HG03354 (cell line): ENCODE results near the gene MXRA8.

ENCODE experiments used
- ATAC-seq: cut with Tn5 transposase; IDR thresholded peaks from one replicate; pipeline ENCODE4 v1.9.1; 2021; ENCODE audit warnings: mild to moderate bottlenecking; ENCODE audit not compliant: unreplicated experiment, poor library complexity, severe bottlenecking

The MXRA8 gene

DNA sequence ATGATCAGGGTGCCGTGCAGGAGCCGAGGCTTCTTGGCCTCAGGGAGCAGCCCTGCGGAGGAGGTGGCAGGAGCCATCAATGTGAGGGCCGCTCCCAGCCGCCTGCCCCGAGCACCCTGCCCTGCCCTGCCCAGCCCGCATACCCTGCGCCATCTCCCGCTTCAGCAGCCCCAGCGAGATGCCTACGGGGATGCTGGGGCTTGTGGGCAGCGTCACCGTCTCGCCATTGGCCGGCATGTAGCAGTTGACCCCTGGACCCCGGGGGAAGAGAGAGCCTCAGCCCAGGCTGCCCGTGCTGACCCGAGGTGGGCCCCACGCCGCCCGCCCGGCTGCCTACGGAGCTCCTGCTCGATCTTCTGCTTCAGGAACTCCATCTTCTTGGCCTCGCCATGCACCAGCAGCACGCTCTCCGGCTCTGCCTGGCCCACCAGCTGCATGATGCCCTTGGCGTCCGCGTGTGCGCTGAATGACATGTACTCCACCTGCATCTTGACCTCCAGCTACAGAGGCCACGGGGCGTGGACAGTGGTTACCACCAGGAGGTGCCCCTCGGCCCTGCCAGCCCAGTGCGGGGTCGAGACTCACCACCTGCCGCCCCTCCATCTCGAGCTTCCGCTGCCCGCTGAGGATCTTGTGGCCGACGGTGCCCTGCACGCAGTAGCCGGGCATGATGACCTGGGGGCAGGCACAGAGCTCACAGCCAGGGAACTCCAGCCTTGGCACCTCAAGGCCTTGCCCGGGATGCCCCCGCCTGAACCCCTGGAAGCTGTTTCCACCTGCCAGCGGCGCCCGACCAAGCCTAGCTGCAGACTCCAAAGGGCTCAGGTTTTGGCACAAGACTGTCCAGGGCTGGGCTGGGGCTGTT is 45.7 kb downstream of the MXRA8 start:
- no peak for ATAC-seq

DNA sequence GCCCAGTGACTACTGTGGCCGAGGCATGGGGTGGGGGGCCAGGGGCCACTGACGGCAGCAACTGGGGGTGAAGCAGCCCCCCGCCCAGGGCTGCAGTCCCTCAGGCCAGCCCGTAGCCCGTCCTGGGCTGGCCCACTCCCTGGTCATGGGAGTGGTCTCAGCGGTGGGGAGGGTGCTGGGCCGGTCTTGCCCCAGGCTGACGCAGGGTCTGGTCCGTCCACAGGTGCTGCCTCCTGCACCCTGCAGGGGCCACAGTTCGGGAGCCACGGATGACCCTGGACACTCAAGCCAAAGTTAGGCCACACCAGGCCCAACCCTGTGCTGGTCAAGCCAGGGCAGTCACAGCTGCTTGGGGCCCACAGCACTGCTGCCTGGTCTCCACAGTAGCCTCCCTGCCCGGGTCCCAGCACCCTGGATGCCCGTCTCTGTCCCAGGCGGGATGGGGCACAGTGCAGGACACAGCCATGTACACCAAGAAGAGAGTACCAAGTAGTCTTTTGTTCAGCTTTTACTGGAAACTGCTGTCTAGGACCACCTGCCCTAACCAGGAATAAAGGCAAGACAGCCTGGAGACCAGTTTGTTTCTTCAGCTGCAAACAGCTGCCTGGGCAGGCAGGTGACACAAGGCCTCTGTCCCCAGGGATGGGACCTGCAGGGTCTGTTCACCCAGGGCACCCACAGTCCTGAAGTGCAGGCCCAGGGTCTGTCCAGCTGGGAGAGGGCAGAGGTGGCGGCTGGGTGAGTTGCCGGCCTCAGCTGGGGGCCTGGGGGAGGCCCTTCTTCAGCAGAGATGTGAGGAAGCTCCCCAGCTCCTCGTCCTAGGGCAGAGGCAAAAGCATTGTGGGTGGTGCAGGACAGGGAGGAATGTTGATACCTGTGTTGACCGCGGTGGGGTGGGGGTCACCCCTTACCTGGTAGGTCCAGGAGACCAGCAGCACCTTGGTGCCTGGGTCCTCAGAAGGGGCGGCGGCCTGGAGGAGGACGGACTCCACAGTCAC is 46.9 kb downstream of the MXRA8 start:
- ATAC-seq, result no peak

DNA sequence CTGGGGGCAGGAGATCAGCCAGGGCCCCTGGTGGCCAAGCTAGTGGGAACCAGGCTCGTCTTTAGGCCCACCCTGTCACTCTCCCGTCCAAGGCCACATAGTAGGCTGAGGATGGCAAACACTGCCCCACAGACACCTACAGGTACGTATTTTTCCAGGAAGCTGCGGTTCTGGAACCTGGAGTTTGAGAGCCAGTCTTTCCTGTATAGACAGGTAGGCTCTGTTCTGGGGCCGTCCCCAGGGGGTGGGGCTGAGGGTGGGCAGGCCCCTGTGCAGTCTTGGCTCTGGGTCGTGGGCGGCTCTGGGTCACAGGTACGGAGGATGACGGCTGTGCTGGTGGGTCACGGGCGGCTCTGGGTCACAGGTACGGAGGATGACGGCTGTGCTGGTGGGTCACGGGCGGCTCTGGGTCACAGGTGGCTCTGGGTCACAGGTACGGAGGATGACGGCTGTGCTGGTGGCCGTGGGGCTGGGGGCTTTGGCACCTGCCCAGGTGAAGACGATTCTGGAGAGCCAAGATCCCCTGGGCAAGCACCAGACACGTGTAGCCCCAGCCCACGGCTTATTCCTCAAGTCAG is 47.8 kb downstream of the MXRA8 start:
- ATAC-seq, result no peak

DNA sequence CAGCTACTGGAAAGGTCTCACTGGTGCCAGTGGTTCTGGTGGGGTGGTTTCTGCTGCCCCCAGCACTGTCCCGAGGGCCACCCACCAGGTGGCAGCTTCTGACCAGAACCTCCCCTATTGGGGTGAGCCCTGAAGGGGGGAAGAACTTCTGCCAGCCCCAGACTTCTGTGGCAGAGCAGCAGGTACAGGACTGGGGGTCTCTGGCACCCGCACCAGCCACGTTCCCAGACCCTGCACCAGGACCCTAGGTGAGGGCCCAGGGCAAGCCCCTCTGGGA is 48.3 kb downstream of the MXRA8 start:
- ATAC-seq, result no peak

DNA sequence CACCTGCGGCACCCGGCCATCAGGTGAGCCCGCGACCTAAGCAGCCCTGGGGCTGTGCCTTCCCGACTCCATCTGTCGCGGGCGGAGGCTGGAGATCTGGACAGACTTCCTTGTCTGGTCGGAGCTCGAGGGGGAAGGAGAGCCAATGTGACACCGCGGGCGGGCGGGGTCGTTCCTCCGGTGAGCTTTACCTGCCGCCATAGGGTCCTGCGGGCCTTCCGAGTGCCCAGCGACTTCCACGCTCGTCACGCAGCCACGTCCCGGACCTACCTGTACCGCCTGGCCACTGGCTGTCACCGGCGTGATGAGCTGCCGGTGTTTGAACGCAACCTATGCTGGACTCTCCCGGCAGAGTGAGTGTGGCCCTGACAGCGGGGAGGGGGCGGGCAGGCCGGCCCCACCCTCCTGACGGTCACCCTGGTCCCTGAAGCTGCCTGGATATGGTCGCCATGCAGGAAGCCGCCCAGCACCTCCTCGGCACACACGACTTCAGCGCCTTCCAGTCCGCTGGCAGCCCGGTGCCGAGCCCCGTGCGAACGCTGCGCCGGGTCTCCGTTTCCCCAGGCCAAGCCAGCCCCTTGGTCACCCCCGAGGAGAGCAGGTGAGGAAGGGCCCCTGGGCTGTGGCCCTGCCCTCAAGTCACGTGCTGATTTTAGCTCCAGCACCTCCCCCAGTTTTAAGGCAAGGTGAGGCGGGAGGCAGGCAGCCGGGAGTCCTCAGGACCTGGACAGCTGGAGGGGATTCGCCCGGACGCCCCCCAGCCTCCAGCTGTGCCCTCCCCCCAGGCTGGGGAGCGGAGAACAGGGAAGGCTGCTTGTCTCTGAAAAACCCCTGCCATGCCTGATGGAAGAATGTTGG is 48.9 kb downstream of the MXRA8 start:
- no peak for ATAC-seq

DNA sequence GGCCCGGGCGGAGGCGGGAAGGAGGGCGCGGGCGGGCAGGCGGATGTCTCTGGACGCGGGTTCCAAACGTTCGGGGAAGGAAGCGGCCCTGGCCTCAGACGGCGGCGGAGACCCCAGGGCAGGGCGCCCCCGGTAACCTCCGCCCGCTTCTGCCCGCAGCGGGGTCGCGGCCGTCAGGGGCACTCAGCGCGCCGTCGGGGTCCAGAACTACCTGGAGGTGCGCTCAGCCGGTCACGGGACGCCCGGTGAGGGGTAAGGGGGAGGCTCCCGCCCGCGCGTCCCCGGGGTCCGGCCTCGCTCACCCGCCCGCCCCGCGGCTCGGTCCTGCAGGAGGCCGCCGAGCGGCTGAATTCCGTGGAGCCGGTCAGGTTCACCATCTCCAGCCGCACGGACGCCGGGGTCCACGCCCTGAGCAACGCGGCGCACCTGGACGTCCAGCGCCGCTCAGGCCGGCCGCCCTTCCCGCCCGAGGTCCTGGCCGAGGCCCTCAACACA is 49.6 kb downstream of the MXRA8 start:
- ATAC-seq, result peak; percentile 0

DNA sequence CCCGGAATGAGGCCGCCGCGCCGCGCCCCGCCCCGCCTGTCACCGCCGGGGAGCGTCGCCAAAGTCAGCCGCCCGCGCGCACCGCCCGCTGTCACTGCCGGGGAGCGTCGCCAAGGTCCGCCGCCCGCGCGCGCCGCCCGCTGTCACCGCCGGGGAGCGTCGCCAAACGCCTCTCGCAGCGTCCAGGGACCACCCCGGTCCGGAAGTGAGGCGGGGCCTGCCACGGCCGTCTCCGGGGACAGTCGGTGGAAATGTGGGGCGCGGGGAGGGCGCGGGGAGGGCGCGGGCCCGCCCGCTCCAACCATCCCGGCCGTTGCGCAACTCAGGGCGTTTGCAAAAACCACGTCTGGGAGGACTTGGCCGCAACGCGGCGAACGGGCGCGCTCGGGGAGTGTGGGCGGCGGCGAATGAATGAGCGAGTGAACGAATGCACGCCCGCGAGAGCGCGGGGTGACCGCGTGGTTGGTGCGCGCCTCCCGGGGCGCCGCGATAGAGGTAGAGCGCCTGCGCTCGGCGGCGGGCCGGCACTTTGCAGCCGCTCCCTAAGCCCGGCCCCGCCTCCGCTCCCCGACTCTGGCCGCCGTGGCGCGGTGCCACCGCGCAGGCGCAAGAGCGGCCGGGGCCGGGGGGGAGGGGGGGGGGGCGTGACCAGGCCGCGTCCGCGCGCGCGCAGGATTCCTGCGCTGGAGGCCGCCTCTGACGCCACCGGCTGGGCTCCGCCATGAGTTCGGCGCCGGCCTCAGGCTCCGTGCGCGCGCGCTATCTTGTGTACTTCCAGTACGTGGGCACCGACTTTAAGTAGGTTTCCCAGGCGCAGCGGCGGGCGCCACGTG is 50.2 kb downstream of the MXRA8 start, which contains the start of the genes ACAP3 and PUSL1:
Gene ACAP3, minus strand, starts transcription at position 8 of the 833 bp plus-strand sequence. CDS start 115 bp downstream, outside the sequence.
Gene PUSL1, plus strand, starts transcription at position 675 of the 833 bp plus-strand sequence. Its CDS starts 47 bp downstream, at position 722.
- ATAC-seq, result peak; percentile 63

DNA sequence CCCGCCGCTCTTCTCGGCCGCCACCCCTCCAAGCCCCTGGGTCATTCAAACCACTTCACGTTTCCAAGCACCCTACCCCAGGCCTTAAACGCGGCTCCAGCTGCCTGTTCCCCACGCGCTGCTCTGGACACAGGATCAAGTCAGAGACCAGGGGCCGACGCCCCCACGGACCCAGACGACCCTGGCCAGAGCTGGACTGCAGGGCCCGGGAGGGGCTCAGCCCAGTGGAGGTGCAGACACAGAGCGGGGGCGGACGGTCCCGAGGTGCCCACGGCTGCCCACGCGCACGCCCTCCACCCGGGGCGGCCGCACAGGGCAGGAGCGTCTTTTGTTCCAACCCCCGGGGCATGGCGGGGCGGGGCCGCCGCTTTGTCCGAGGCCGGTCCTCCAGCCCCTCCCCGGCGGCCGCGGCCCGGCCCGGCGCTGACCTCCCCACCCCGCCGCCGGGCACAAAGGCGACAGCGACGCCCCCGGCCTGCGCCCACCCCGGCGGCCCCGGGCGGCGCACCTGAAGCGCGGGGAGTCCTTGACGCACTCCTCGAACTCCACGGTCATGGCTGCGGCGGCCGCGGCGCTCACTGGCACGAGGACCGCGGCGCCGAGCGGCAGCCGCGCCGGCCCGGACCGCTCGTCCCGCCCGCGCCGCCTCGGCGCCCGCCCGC is 51.0 kb downstream of the MXRA8 start:
- peak; percentile 1 for ATAC-seq

DNA sequence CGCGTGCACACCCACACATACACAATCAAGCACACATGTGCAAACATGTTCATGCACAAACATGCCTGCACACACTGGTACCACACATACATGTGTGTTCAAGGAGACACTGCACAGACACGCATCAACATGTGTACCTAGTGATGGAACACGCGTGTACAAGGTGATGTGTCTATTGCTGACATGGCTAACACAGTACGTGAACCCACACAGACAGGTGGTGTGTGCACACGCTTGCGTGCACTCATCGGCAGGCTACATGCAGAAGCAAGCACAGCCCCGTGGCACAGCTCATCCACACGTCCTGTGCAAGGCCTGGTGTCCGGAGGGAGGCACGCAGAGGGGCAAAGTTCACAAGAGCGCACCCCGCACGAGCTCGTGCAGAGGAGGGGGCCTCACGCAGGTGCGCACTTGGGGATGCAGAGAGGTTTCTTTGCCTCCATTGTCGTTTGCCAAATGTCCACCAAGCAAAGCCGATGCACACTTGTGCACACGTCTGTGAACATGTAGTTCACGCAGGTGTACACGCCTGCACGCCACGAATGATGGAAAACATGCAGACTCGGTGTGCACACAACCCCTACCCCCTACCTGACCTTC is 51.6 kb downstream of the MXRA8 start:
- no peak for ATAC-seq

DNA sequence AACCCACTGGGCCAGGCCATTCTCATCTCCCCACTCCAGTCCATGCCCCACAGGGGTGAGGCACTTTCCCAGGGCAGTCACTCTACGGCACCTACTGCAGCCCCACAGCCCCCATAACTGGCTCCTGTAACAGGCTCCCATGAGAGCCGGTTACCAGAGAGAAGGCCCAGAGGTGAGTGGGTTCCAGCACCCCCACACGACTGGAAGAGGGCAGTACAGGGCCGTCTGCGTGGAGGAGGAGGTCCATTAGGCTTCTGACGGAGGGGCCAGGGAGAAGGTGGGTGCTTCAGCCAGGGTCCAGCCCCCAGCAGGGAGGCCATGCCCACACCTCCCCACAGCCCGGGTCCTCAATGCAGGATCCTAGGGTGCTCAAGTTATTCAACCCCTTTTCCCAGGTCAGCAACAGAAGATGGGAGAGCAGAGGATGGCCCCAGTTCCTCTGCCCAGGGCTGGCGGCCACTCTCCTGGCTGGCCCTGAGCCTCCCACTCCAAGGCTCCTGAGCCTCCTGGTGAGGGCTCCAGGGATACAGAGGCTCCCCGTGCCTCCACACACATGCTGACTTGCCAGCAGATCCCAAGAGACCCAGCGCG is 52.2 kb downstream of the MXRA8 start:
- no peak for ATAC-seq

DNA sequence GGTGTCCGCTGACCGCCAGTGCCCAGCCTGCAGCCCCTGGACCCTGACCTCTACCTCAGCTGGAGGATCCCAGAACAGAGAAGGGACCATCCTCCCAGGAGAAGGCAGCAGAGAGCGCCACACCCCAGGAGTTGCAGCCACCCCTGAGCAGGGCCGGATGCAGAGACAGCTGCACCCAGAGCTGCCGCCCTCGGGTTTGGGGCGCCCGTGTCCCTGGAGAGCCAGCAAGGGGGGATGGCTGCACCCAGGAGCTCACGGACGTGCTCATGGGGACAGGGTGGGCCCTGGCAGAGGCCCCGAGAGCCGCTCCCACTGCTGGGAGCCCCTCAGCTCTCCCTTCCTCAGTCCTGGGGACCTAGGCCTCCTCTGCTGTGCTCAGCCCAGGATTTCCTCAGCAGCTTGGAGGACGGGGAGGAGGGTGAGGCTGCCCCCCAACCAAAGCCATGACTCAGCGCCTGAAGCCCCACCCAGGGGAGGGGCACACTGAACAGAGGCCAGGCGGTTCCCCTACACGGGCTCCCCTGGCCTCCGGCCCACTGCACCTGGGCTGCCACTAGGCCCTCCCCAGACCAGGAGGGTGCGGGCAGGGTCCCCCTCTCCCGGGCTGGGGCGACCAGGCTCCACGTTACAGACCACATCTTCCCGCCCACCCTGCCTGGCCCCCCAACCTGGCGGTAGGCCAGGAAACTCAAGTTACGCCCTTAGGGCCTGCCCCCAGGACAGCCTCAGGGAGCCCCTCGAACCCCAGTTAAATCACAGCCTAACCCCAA is 52.9 kb downstream of the MXRA8 start:
- peak; percentile 26 for ATAC-seq

DNA sequence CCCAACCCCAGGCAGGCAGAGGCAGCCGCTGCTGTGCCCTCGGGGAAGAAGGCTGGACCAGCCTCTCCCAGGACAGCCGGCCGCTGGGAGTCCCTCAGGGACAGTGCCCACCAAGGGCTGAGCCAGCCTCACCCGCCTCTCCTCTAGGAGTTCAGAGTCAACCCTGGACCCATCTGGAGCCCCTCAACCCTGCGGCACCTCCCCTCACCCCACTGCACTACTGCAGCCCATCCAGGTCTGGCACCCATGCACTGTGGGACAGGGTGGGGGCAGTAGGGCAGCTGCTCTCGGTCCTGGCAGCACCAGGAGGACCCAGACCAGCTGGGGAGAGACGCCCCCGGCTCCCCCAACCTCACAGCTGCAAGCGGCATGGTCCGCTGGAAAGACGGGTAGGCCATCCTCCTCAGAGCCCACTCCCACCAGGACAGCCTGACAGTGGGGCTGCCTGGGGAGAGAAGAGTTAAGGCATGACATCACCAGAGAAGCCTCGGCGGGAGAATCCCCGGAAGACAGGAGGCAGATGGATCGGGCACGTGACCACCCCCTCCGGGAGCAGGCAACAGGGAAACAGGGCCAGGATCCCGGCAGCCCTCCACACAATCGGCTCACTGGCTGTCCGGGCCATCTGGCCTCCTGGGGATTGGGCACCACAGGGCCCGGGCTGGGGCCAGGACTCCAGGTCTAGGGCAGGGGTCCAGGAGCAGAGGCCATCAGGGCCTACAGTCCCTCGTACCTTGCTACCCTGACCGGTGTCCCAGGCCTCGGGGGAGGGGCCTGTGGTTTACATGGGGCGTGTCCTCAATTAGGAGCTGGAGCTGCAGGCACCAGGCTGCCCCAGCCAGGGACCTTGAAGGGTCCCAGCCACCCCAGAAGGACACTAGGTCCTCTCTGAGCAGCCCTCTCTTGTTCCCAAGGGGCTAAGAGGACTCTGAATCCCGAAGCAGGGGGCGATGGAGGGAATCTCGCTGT is 53.7 kb downstream of the MXRA8 start:
- no peak for ATAC-seq

DNA sequence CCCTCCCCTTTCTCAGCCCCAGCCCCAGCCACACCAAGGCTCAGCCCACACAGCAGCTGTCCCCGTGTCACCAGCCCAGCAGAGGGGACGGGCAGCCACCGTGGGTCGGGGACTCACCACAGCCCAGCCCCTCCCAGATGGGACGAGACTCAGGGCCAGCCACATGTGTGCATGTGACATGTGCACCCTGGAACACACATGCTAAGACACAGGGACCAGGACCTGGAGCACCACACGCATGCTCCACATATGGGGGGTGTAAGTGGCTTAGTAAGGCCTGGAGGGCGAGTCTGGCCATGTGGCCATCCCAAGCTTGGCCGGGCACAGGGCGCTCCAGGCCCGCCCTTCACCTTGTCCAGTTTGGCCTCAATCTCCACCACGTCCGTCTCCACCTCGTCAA is 54.6 kb downstream of the MXRA8 start:
- ATAC-seq, result no peak

DNA sequence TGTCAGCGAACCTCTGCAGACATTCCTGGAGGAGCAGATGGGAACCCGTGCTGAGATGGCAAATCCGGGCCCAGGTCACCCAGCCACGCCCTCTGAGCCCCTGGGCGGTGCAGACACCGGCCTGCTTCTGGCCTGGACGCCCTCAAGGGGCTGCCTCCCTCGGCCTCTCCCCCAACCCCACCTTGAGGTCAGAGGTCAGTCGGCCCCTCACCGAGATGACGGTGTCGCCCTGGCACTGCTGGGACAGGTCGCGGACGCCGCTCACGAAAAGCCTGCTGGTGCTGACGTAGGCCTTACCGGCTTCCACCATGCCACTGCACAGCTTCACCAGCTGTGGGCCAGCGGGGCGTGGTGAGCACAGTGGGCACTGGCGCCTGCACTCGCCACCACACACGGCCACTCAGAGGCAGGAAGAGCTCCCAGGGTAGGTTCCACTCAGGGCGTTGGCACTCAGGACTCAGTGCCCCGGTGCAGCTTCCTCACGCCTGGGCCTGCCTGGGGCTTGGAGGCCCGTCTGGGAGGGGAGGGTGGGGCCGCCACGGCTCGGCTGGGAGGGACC is 55.3 kb downstream of the MXRA8 start:
- no peak for ATAC-seq
